A172 (cell line): ENCODE results near the gene FKBP11. TPM values are rescaled to one million over a fixed set of nuclear protein-coding genes. Genes with fewer than 3 reads are reported as not detected.
"Not testable (repeated sequence)": the region's sequence is repeated elsewhere in the genome, so short reads cannot be mapped to it uniquely, and the experiment has no call there.

Source experiments
- DNase-seq: peaks from one replicate; pipeline ENCODE4 v3.0.0-alpha.2; 2015; ENCODE audit warnings: low spot score
- total RNA-seq: library from RNA; depleted of rRNA; stranded (reverse); fragments of >200 nt; shearing (Covaris generic); gene quantifications from 2 replicates; pipeline ENCODE4 v1.2.3, GENCODE V29; 2014

The FKBP11 gene
- total RNA-seq, 1 experiment from 2014 or later: 3.3 TPM

- not testable (repeated sequence) for DNase-seq
Observed at GRCh38 chr12:48909698-48910097, 15.6 kb downstream of the FKBP11 start.

GRCh38 chr12:48907245-48907644 is 18.0 kb downstream of the FKBP11 start:
- no peak for DNase-seq

- peak; percentile 70 for DNase-seq
Observed at GRCh38 chr12:48903982-48904411, 21.3 kb downstream of the FKBP11 start.

GRCh38 chr12:48903363-48903981 is 21.8 kb downstream of the FKBP11 start:
- DNase-seq: no peak

- DNase-seq: no peak
Observed at GRCh38 chr12:48901278-48901677, 24.0 kb downstream of the FKBP11 start.

- DNase-seq: no peak
Observed at GRCh38 chr12:48899651-48900050, 25.6 kb downstream of the FKBP11 start.

- no peak for DNase-seq
Observed at GRCh38 chr12:48894271-48894670, 31.0 kb downstream of the FKBP11 start.

- peak; percentile 53 for DNase-seq
Observed at GRCh38 chr12:48890657-48891418, 34.5 kb downstream of the FKBP11 start.

- no peak for DNase-seq
Observed at GRCh38 chr12:48889679-48890078, 35.6 kb downstream of the FKBP11 start.

GRCh38 chr12:48883305-48884161 is 41.8 kb downstream of the FKBP11 start:
- no peak for DNase-seq

- no peak for DNase-seq
Observed at GRCh38 chr12:48882972-48883304, 42.4 kb downstream of the FKBP11 start.

GRCh38 chr12:48882315-48882687 is 43.0 kb downstream of the FKBP11 start:
- no peak for DNase-seq

- no peak for DNase-seq
Observed at GRCh38 chr12:48881686-48882314, 43.5 kb downstream of the FKBP11 start.

- no peak for DNase-seq
Observed at GRCh38 chr12:48880647-48881046, 44.6 kb downstream of the FKBP11 start.

- DNase-seq: no peak
Observed at GRCh38 chr12:48878548-48878947, 46.7 kb downstream of the FKBP11 start.

- DNase-seq: no peak
Observed at GRCh38 chr12:48875944-48876515, 49.3 kb downstream of the FKBP11 start.

- not testable (repeated sequence) for DNase-seq
Observed at GRCh38 chr12:48873534-48873933, 51.8 kb downstream of the FKBP11 start.

- no peak for DNase-seq
Observed at GRCh38 chr12:48873096-48873495, 52.2 kb downstream of the FKBP11 start.
